ENCODE results near the gene XAGE3. TPM values are rescaled to one million over a fixed set of nuclear protein-coding genes. Genes with fewer than 3 reads are reported as not detected.
"Not testable (repeated sequence)": the region's sequence is repeated elsewhere in the genome, so short reads cannot be mapped to it uniquely, and the experiment has no call there.

Gene XAGE3
- total and polyA plus RNA-seq, 4 donors: 0.14 TPM; not detected in 3

GRCh38 chrX:52905531-52905930 is 37.6 kb upstream of the XAGE3 start:
- not testable (repeated sequence) for H3K27ac ChIP-seq (ENCODE audit: low read depth in 1 of 2, low read length in 1 of 2); H3K36me3 ChIP-seq (ENCODE audit: control insufficient read depth in 4 of 4, insufficient read depth in 4 of 4, low read length in 4 of 4); H3K9me3 ChIP-seq (ENCODE audit: control insufficient read depth in 4 of 4, insufficient read depth in 3 of 4, low read length in 3 of 4); ATAC-seq (ENCODE audit: insufficient read depth, low FRiP score); H3K4me1 ChIP-seq (ENCODE audit: control insufficient read depth in 5 of 5, insufficient read depth in 5 of 5, low read length in 5 of 5); H3K27me3 ChIP-seq (ENCODE audit: control insufficient read depth in 3 of 3, insufficient read depth in 3 of 3, low read length in 2 of 3); DNase-seq; H3K9ac ChIP-seq (ENCODE audit: insufficient read depth in 1 of 2, low read length in 2 of 2); H3K4me3 ChIP-seq
- no CpG with 5 or more reads among the region's 10 CpGs for WGBS, 2 donors

- H3K36me3 ChIP-seq (ENCODE audit: control insufficient read depth in 4 of 4, insufficient read depth in 4 of 4, low read length in 4 of 4); H3K4me3 ChIP-seq; H3K4me1 ChIP-seq (ENCODE audit: control insufficient read depth in 5 of 5, insufficient read depth in 5 of 5, low read length in 5 of 5); H3K27me3 ChIP-seq (ENCODE audit: control insufficient read depth in 3 of 3, insufficient read depth in 3 of 3, low read length in 2 of 3); H3K27ac ChIP-seq (ENCODE audit: low read depth in 1 of 2, low read length in 1 of 2); DNase-seq; H3K9me3 ChIP-seq (ENCODE audit: control insufficient read depth in 4 of 4, insufficient read depth in 3 of 4, low read length in 3 of 4); H3K9ac ChIP-seq (ENCODE audit: insufficient read depth in 1 of 2, low read length in 2 of 2): not testable (repeated sequence)
- WGBS, 2 donors: no CpG with 5 or more reads among the region's 92 CpGs
- ATAC-seq (ENCODE audit: insufficient read depth, low FRiP score): peak; percentile 83
Observed at GRCh38 chrX:52896855-52897709, 29.2 kb upstream of the XAGE3 start, which contains the start of gene FAM156B. FAM156B (plus strand) TSS chrX:52897330; CDS start chrX:52907226, 9,896 bp downstream.

DNA sequence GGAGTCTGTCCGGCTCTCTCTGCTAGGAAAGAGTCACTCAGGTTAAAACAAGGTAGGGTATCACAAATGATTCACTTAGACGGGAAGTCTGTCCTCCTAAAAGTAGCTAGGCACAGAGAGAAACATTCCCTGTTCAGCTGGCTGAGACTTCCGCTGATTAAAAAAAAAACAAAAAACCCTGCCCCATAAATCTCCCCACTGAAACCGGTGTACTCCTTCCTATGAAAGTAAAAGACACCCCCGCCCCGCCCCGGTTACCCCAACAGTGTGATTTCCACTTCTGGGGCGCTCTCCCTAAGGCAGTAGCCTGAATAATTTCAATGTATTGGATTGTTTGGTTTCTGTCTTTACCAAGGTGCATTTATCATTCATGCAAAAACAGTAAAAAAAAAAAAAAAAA is 28.6 kb upstream of the XAGE3 start:
- not testable (repeated sequence) for H3K27me3 ChIP-seq (ENCODE audit: control insufficient read depth in 3 of 3, insufficient read depth in 3 of 3, low read length in 2 of 3); H3K36me3 ChIP-seq (ENCODE audit: control insufficient read depth in 4 of 4, insufficient read depth in 4 of 4, low read length in 4 of 4); H3K4me1 ChIP-seq (ENCODE audit: control insufficient read depth in 5 of 5, insufficient read depth in 5 of 5, low read length in 5 of 5); DNase-seq; H3K4me3 ChIP-seq; ATAC-seq (ENCODE audit: insufficient read depth, low FRiP score); H3K9me3 ChIP-seq (ENCODE audit: control insufficient read depth in 4 of 4, insufficient read depth in 3 of 4, low read length in 3 of 4); H3K9ac ChIP-seq (ENCODE audit: insufficient read depth in 1 of 2, low read length in 2 of 2); H3K27ac ChIP-seq (ENCODE audit: low read depth in 1 of 2, low read length in 1 of 2)
- WGBS, 2 donors: no CpG with 5 or more reads among the region's 8 CpGs

- not testable (repeated sequence) for H3K9ac ChIP-seq (ENCODE audit: insufficient read depth in 1 of 2, low read length in 2 of 2); H3K4me1 ChIP-seq (ENCODE audit: control insufficient read depth in 5 of 5, insufficient read depth in 5 of 5, low read length in 5 of 5); H3K27me3 ChIP-seq (ENCODE audit: control insufficient read depth in 3 of 3, insufficient read depth in 3 of 3, low read length in 2 of 3); H3K9me3 ChIP-seq (ENCODE audit: control insufficient read depth in 4 of 4, insufficient read depth in 3 of 4, low read length in 3 of 4); H3K4me3 ChIP-seq; H3K27ac ChIP-seq (ENCODE audit: low read depth in 1 of 2, low read length in 1 of 2); ATAC-seq (ENCODE audit: insufficient read depth, low FRiP score); H3K36me3 ChIP-seq (ENCODE audit: control insufficient read depth in 4 of 4, insufficient read depth in 4 of 4, low read length in 4 of 4); DNase-seq
- WGBS, 2 donors: no CpG with 5 or more reads among the region's 9 CpGs
Observed at GRCh38 chrX:52888090-52888489, 20.2 kb upstream of the XAGE3 start.

DNA sequence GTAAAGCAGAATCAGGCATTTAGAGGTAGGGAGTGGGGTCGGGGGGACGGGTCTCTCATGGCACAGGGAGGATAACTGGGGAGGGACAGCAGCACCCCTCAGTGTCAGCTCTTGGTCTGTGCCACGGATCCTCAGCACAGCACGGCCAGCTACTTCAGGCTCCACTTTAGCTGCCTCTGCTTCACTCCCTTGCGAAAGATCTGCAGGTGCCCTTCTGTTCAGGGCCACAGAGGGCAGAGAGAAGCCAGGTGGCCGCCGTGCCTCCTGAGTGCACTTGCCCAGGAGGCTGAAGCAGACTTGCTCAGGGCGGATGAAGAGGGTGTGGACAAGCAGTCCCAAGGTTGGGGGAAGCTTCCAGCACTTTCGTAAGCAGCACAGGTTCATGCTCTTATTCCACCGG is 19.6 kb upstream of the XAGE3 start:
- H3K9ac ChIP-seq (ENCODE audit: insufficient read depth in 1 of 2, low read length in 2 of 2); H3K36me3 ChIP-seq (ENCODE audit: control insufficient read depth in 4 of 4, insufficient read depth in 4 of 4, low read length in 4 of 4); H3K9me3 ChIP-seq (ENCODE audit: control insufficient read depth in 4 of 4, insufficient read depth in 3 of 4, low read length in 3 of 4); DNase-seq; H3K4me3 ChIP-seq; H3K27me3 ChIP-seq (ENCODE audit: control insufficient read depth in 3 of 3, insufficient read depth in 3 of 3, low read length in 2 of 3); H3K27ac ChIP-seq (ENCODE audit: low read depth in 1 of 2, low read length in 1 of 2); ATAC-seq (ENCODE audit: insufficient read depth, low FRiP score); H3K4me1 ChIP-seq (ENCODE audit: control insufficient read depth in 5 of 5, insufficient read depth in 5 of 5, low read length in 5 of 5): not testable (repeated sequence)
- no CpG with 5 or more reads among the region's 10 CpGs for WGBS, 2 donors

- ATAC-seq (ENCODE audit: insufficient read depth, low FRiP score); H3K9ac ChIP-seq (ENCODE audit: insufficient read depth in 1 of 2, low read length in 2 of 2); H3K36me3 ChIP-seq (ENCODE audit: control insufficient read depth in 4 of 4, insufficient read depth in 4 of 4, low read length in 4 of 4); H3K4me3 ChIP-seq; DNase-seq; H3K4me1 ChIP-seq (ENCODE audit: control insufficient read depth in 5 of 5, insufficient read depth in 5 of 5, low read length in 5 of 5); H3K27ac ChIP-seq (ENCODE audit: low read depth in 1 of 2, low read length in 1 of 2); H3K9me3 ChIP-seq (ENCODE audit: control insufficient read depth in 4 of 4, insufficient read depth in 3 of 4, low read length in 3 of 4): not testable (repeated sequence)
- 66 to 72% methylated on average over 6 of the region's 6 CpGs for WGBS, 2 donors
- H3K27me3 ChIP-seq (ENCODE audit: control insufficient read depth in 3 of 3, insufficient read depth in 3 of 3, low read length in 2 of 3): peaks cover 0 to 29% (median 22%) of the 10 kb centered on the region in 3 donors
Observed at GRCh38 chrX:52876386-52876785, 8.5 kb upstream of the XAGE3 start.

DNA sequence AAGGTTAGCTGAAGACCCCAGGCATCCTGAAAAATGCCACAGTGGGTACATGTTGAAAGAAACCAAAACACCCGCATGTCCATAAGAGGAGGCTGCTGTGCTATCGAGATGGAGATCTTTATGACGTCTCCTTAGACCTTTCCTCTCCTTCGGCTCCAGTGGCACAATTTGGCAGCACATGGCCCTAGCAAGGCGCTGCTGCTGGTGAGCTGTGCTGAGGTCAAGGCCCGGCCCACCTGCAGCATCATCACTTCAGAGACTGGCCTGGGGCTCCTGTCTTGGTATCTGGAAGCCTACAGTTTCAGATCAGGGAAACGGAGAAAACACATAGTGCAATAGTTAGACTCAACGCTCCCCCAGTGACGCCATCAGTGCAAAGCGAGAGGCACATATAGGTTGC is 7.6 kb upstream of the XAGE3 start:
- not testable (repeated sequence) for H3K27ac ChIP-seq (ENCODE audit: low read depth in 1 of 2, low read length in 1 of 2); H3K4me3 ChIP-seq; H3K9me3 ChIP-seq (ENCODE audit: control insufficient read depth in 4 of 4, insufficient read depth in 3 of 4, low read length in 3 of 4); H3K9ac ChIP-seq (ENCODE audit: insufficient read depth in 1 of 2, low read length in 2 of 2); H3K4me1 ChIP-seq (ENCODE audit: control insufficient read depth in 5 of 5, insufficient read depth in 5 of 5, low read length in 5 of 5); DNase-seq; ATAC-seq (ENCODE audit: insufficient read depth, low FRiP score); H3K36me3 ChIP-seq (ENCODE audit: control insufficient read depth in 4 of 4, insufficient read depth in 4 of 4, low read length in 4 of 4)
- 80 to 92% methylated on average over 6 to 10 of the region's 10 CpGs for WGBS, 2 donors
- peaks cover 0 to 35% (median 23%) of the 10 kb centered on the region in 3 donors for H3K27me3 ChIP-seq (ENCODE audit: control insufficient read depth in 3 of 3, insufficient read depth in 3 of 3, low read length in 2 of 3)

All from lung (tissue), 10 donors.